SU-DHL-6 (cell line): ENCODE measurements around the gene PRSS35.

Experiments used
- H2AFZ ChIP-seq: fragments of 200-600 bp; sonication (generic); 2 replicates; pipeline ENCODE4 v1.6.1; 2014; ENCODE audit warnings: low read depth, mild to moderate bottlenecking, moderate library complexity, mixed read lengths, antibody characterized with exemption, low read length; ENCODE audit not compliant: severe bottlenecking
- H3F3A ChIP-seq: fragments of 200-600 bp; shearing (Covaris generic); 2 replicates; pipeline ENCODE4 v1.6.0; 2016; ENCODE audit warnings: antibody characterized with exemption, mild to moderate bottlenecking; ENCODE audit not compliant: insufficient read depth
- H3K27ac ChIP-seq: fragments of 200-600 bp; sonication (generic); 2 replicates; pipeline ENCODE4 v1.5.1; 2016; ENCODE audit warnings: low read depth, mild to moderate bottlenecking, low read length, moderate library complexity, mixed read lengths
- H3K27me3 ChIP-seq: fragments of 200-600 bp; sonication (generic), shearing (Covaris generic); 2 replicates; pipeline ENCODE4 v1.6.0; 2014; ENCODE audit warnings: mild to moderate bottlenecking, low read length
- H3K36me3 ChIP-seq: fragments of 200-600 bp; sonication (generic); 2 replicates; pipeline ENCODE4 v1.6.1; 2014; ENCODE audit warnings: mild to moderate bottlenecking, low read length, mixed read lengths
- H3K4me2 ChIP-seq: fragments of 300-600, 200-600 bp; shearing (Covaris generic), sonication (generic); 2 replicates; pipeline ENCODE4 v1.6.0; 2014; ENCODE audit warnings: low read length, low read depth, mild to moderate bottlenecking; ENCODE audit not compliant: poor library complexity, severe bottlenecking
- H3K4me3 ChIP-seq: fragments of 200-600 bp; sonication (generic); 2 replicates; pipeline ENCODE4 v1.5.1; 2014; ENCODE audit warnings: antibody characterized with exemption, low read length, mild to moderate bottlenecking, mixed read lengths; ENCODE audit not compliant: insufficient read depth, poor library complexity, severe bottlenecking
- H3K79me2 ChIP-seq: fragments of 200-600 bp; sonication (generic); 2 replicates; pipeline ENCODE4 v1.6.1; 2014; ENCODE audit warnings: mild to moderate bottlenecking, low read length, moderate library complexity; ENCODE audit not compliant: insufficient read depth
- H3K9ac ChIP-seq: fragments of 200-600 bp; sonication (generic); 2 replicates; pipeline ENCODE4 v1.7.0; 2014; ENCODE audit warnings: mild to moderate bottlenecking, low read length
- H3K9me2 ChIP-seq: fragments of 200-600 bp; sonication (generic); replicated peaks from 2 replicates; pipeline ENCODE4 v1.6.1; 2014; ENCODE audit warnings: low read length; ENCODE audit not compliant: insufficient read depth
- H3K9me3 ChIP-seq: fragments of 200-600 bp; sonication (generic); 2 replicates; pipeline ENCODE4 v1.6.1; 2014; ENCODE audit warnings: low read length, mixed read lengths; ENCODE audit not compliant: insufficient read depth
- H4K20me1 ChIP-seq: fragments of 200-600 bp; sonication (generic); 2 replicates; pipeline ENCODE4 v1.6.1; 2014; ENCODE audit warnings: low read depth, mild to moderate bottlenecking, antibody characterized with exemption, low read length, moderate library complexity, mixed read lengths
- CTCF ChIP-seq: fragments of 200-600 bp; sonication (generic); IDR thresholded peaks from one replicate; pipeline ENCODE4 v1.5.1; 2017; ENCODE audit warnings: antibody characterized with exemption, mild to moderate bottlenecking, low read length, moderate library complexity; ENCODE audit not compliant: insufficient read depth, poor library complexity, severe bottlenecking
- EZH2phosphoT487 ChIP-seq: fragments of 200-600 bp; sonication (generic), shearing (Covaris generic); conservative IDR thresholded peaks from 2 replicates; pipeline ENCODE4 v1.6.1; 2018; ENCODE audit warnings: mild to moderate bottlenecking, antibody characterized with exemption, low read length, moderate library complexity, mixed read lengths

Gene PRSS35

GRCh38 chr6:83514866-83515466 is 2.6 kb downstream of the PRSS35 start:
- H3K4me3 ChIP-seq, result no peak overlapping the region
- no peaks in the 10 kb centered on the region for H3K27me3 ChIP-seq
- no peak overlapping the region for H3K9ac ChIP-seq
- H3K9me2 ChIP-seq, result no peaks in the 10 kb centered on the region
- no peaks in the 10 kb centered on the region for H4K20me1 ChIP-seq
- H3K4me2 ChIP-seq, result no peak overlapping the region
- no peak overlapping the region for H3K27ac ChIP-seq
- H3K9me3 ChIP-seq, result no peaks in the 10 kb centered on the region
- H3K79me2 ChIP-seq, result no peaks in the 10 kb centered on the region
- no peak overlapping the region for H2AFZ ChIP-seq
- H3F3A ChIP-seq, result no peaks in the 10 kb centered on the region
- no peaks in the 10 kb centered on the region for H3K36me3 ChIP-seq
- TF ChIP-seq EZH2phosphoT487, result no peak
- peak; percentile 68 for TF ChIP-seq CTCF

GRCh38 chr6:83517500-83517899 is 5.2 kb downstream of the PRSS35 start:
- no peaks in the 10 kb centered on the region for H3K79me2 ChIP-seq
- H2AFZ ChIP-seq, result no peak overlapping the region
- no peaks in the 10 kb centered on the region for H3K9me2 ChIP-seq
- TF ChIP-seq EZH2phosphoT487 (no peak), CTCF (no peak)
- H3K36me3 ChIP-seq, result no peaks in the 10 kb centered on the region
- H3K9ac ChIP-seq, result no peak overlapping the region
- H4K20me1 ChIP-seq, result no peaks in the 10 kb centered on the region
- no peaks in the 10 kb centered on the region for H3K9me3 ChIP-seq
- no peak overlapping the region for H3K27ac ChIP-seq
- H3K4me2 ChIP-seq, result no peak overlapping the region
- H3K4me3 ChIP-seq, result no peak overlapping the region
- no peaks in the 10 kb centered on the region for H3K27me3 ChIP-seq
- no peaks in the 10 kb centered on the region for H3F3A ChIP-seq

- Histone ChIP-seq H3K4me2 (no peak overlapping the region), H3K79me2 (no peaks in the 10 kb centered on the region), H3K4me3 (no peak overlapping the region), H4K20me1 (no peaks in the 10 kb centered on the region), H3K36me3 (no peaks in the 10 kb centered on the region), H2AFZ (no peak overlapping the region), H3K9ac (no peak overlapping the region), H3K9me2 (no peaks in the 10 kb centered on the region), H3K27me3 (no peaks in the 10 kb centered on the region), H3K27ac (no peak overlapping the region), H3F3A (no peaks in the 10 kb centered on the region), H3K9me3 (no peaks in the 10 kb centered on the region)
- TF ChIP-seq EZH2phosphoT487 (no peak), CTCF (no peak)
Observed at GRCh38 chr6:83518816-83519480, 6.6 kb downstream of the PRSS35 start.
